Bone marrow (tissue), 2 donors: ENCODE results near the gene ASAP2.
A peak's percentile ranks its signal among the peaks of the same experiment; 100 is the strongest.
"Not testable (repeated sequence)": the region's sequence is repeated elsewhere in the genome, so short reads cannot be mapped to it uniquely, and the experiment has no call there.

ENCODE experiments used
- DNase-seq, 2 donors: peaks; one replicate each; lab custom pipeline; 2025; lab: John Stamatoyannopoulos, UW

Gene ASAP2

GRCh38 chr2:9251154-9252001 lies 44.8 kb downstream of the ASAP2 start:
- no peak for DNase-seq

GRCh38 chr2:9252002-9252357 lies 45.4 kb downstream of the ASAP2 start:
- DNase-seq, result no peak

GRCh38 chr2:9255416-9255815 lies 48.8 kb downstream of the ASAP2 start:
- no peak for DNase-seq

- DNase-seq, result no peak
Measured at GRCh38 chr2:9256147-9256546, 49.5 kb downstream of the ASAP2 start.

- no peak for DNase-seq
Measured at GRCh38 chr2:9256570-9257043, 50.0 kb downstream of the ASAP2 start.

GRCh38 chr2:9258501-9258900 lies 51.9 kb downstream of the ASAP2 start:
- DNase-seq, result no peak

GRCh38 chr2:9258953-9259399 lies 52.4 kb downstream of the ASAP2 start:
- no peak for DNase-seq

GRCh38 chr2:9260464-9260918 lies 53.9 kb downstream of the ASAP2 start:
- no peak for DNase-seq

- no peak for DNase-seq
Measured at GRCh38 chr2:9261231-9261883, 54.7 kb downstream of the ASAP2 start.

GRCh38 chr2:9262671-9263171 lies 56.1 kb downstream of the ASAP2 start:
- no peak for DNase-seq

GRCh38 chr2:9263428-9263827 lies 56.8 kb downstream of the ASAP2 start:
- peak in 1 of 2 donors; percentile 4 for DNase-seq

- DNase-seq, result no peak
Measured at GRCh38 chr2:9264301-9264700, 57.7 kb downstream of the ASAP2 start.

GRCh38 chr2:9266711-9267110 lies 60.1 kb downstream of the ASAP2 start:
- DNase-seq, result no peak

GRCh38 chr2:9267286-9267685 lies 60.7 kb downstream of the ASAP2 start:
- DNase-seq, result not testable (repeated sequence)

- DNase-seq, result no peak
Measured at GRCh38 chr2:9268301-9269080, 61.9 kb downstream of the ASAP2 start.

GRCh38 chr2:9269295-9269694 lies 62.7 kb downstream of the ASAP2 start:
- DNase-seq, result no peak

- DNase-seq, result no peak
Measured at GRCh38 chr2:9269695-9270360, 63.2 kb downstream of the ASAP2 start.

- no peak for DNase-seq
Measured at GRCh38 chr2:9271091-9271490, 64.5 kb downstream of the ASAP2 start.

GRCh38 chr2:9271691-9272090 lies 65.1 kb downstream of the ASAP2 start:
- DNase-seq, result no peak

GRCh38 chr2:9273486-9274130 lies 67.0 kb downstream of the ASAP2 start:
- DNase-seq, result no peak

- DNase-seq, result no peak
Measured at GRCh38 chr2:9274701-9275343, 68.2 kb downstream of the ASAP2 start.
